Measurements from ENCODE around the gene GRIA1.

GRIA1 gene

GRCh38 chr5:153745778-153746395 is 255.4 kb downstream of the GRIA1 start:
- DNase-seq, result no peak

- no peak for DNase-seq
Measured at GRCh38 chr5:153746440-153746839, 256.0 kb downstream of the GRIA1 start.

- no peak for DNase-seq
Measured at GRCh38 chr5:153748823-153749222, 258.4 kb downstream of the GRIA1 start.

GRCh38 chr5:153749960-153750359 is 259.5 kb downstream of the GRIA1 start:
- DNase-seq, result no peak

- no peak for DNase-seq
Measured at GRCh38 chr5:153751251-153751650, 260.8 kb downstream of the GRIA1 start.

GRCh38 chr5:153752890-153753289 is 262.4 kb downstream of the GRIA1 start:
- no peak for DNase-seq

GRCh38 chr5:153753645-153754432 is 263.4 kb downstream of the GRIA1 start:
- no peak for DNase-seq

GRCh38 chr5:153755913-153756500 is 265.5 kb downstream of the GRIA1 start:
- no peak for DNase-seq

GRCh38 chr5:153756540-153756939 is 266.1 kb downstream of the GRIA1 start:
- no peak for DNase-seq

GRCh38 chr5:153765987-153766386 is 275.5 kb downstream of the GRIA1 start:
- DNase-seq, result no peak

- DNase-seq, result no peak
Measured at GRCh38 chr5:153767221-153768188, 277.0 kb downstream of the GRIA1 start.

- DNase-seq, result no peak
Measured at GRCh38 chr5:153770066-153770465, 279.6 kb downstream of the GRIA1 start.

GRCh38 chr5:153774686-153775085 is 284.2 kb downstream of the GRIA1 start:
- no peak for DNase-seq

GRCh38 chr5:153775923-153776322 is 285.5 kb downstream of the GRIA1 start:
- no peak for DNase-seq

- no peak for DNase-seq
Measured at GRCh38 chr5:153777681-153778581, 287.5 kb downstream of the GRIA1 start.

GRCh38 chr5:153779836-153780235 is 289.4 kb downstream of the GRIA1 start:
- no peak for DNase-seq

GRCh38 chr5:153780876-153781705 is 290.6 kb downstream of the GRIA1 start:
- no peak for DNase-seq

GRCh38 chr5:153782589-153783361 is 292.3 kb downstream of the GRIA1 start:
- no peak for DNase-seq

- no peak for DNase-seq
Measured at GRCh38 chr5:153783362-153783658, 292.8 kb downstream of the GRIA1 start.

- DNase-seq, result no peak
Measured at GRCh38 chr5:153784277-153784676, 293.8 kb downstream of the GRIA1 start.

Measured in CD4-positive, alpha-beta T cell treated with Interleukin-15 for 1 hour (primary cell).